Measurements from ENCODE around the gene ITGB6. TPM values are rescaled to one million over a fixed set of nuclear protein-coding genes. Genes with fewer than 3 reads are reported as not detected.
A peak's percentile ranks its signal among the peaks of the same experiment; 100 is the strongest.

ITGB6 gene
- total RNA-seq, 1 experiment from 2014 or later = not detected

GRCh38 chr2:160063879-160064612, 136.0 kb downstream of the ITGB6 start:
- in situ Hi-C loops (cut with HindIII; ENCODE audit: low sequenced_read_pairs) = no loop called here
- DNase-seq (ENCODE audit: low spot score) = peak; percentile 91

GRCh38 chr2:160063271-160063670, 136.8 kb downstream of the ITGB6 start:
- in situ Hi-C loops (cut with HindIII; ENCODE audit: low sequenced_read_pairs) = no loop called here

DNA sequence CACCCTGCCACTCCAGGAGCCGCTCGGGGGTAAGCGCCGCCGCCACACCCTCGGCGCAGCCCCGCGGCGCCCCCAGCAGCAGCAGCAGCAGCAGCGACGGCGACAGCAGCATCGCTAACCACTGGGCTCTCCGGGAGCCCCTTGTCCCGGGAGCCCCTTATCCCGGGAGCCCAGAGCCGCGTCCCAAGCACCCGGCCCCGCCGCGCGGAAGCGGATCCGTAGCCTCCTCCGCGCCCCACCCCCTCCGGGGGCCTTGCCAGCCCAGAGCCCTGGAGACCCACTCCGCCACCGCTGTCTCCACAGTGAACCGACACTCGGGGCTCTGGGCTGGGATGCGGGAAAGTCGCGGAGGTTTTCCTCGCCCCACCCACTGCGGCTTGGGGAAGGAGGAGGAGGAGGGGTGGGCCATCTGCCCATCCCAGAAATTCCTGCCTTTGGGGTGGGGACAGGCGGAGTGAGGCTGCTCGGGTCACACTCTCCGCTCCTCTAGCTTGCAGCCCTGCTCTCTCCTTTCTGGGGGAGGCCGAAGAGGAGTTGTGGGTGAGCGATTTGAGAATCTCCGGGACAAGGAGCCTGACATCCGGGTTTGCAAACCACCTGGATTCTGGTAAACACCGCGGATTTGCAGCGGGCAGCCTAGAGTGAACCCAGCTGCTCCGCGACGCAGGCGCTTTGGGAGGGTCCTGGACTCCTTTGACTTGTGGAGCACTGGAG, 137.6 kb downstream of the ITGB6 start, which contains the start of gene PLA2R1:
Gene PLA2R1, minus strand, starts transcription at position 324 of the 714 bp plus-strand sequence. Its CDS starts 212 bp downstream, at position 112.
- peak; percentile 80 for DNase-seq (ENCODE audit: low spot score)
- in situ Hi-C loops (cut with HindIII; ENCODE audit: low sequenced_read_pairs) = no loop called here

More at GRCh38 chr2:160063271-160063670, 136.8 kb downstream of the ITGB6 start:
- DNase-seq (ENCODE audit: low spot score) = peak; percentile 49

DNA sequence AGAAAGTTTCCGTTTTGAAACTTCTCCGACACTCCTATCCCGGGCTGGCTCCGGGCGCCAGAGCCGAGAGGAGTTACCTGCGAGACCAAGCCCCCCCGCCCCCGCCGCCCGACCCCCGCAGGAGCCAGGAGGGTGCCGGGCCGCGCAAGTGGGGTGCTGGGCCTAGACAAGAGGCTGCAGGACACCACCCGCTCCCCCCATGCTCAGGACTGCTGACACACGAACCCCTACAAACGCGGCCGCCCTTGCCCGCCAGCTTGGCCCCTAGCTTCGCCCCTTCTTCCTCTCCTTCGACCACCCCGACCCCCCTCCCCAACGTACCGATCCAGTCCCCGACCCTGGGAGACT, 138.2 kb downstream of the ITGB6 start:
- DNase-seq (ENCODE audit: low spot score) = peak; percentile 16
- in situ Hi-C loops (cut with HindIII; ENCODE audit: low sequenced_read_pairs) = no loop called here

- no peak for DNase-seq (ENCODE audit: low spot score)
- in situ Hi-C loops (cut with HindIII; ENCODE audit: low sequenced_read_pairs) = no loop called here
These were observed 138.5 kb downstream of the ITGB6 start for GRCh38 chr2:160061533-160061932.

DNA sequence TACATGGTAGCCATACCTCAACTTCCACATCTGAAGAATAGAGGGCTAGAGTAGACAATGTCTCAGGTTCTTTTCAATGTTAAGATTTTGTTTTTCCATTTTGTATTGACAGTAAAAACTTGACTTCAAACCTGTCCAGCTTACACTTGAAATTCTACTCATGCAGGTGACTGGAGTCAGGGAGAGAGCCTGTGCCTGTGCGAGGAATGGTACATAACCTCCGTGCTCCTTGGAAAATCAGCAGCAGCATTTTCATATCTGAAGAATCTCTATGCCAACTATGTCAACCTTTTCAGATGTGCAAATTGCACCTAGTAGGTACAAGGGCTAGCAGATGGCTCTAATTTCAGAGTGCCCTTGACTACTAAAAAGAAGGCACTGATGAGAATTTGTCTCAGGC, 139.8 kb downstream of the ITGB6 start:
- DNase-seq (ENCODE audit: low spot score) = no peak
- in situ Hi-C loops (cut with HindIII; ENCODE audit: low sequenced_read_pairs) = no loop called here

GRCh38 chr2:160057356-160057755, 142.7 kb downstream of the ITGB6 start:
- no peak for DNase-seq (ENCODE audit: low spot score)
- in situ Hi-C loops (cut with HindIII; ENCODE audit: low sequenced_read_pairs) = no loop called here

DNA sequence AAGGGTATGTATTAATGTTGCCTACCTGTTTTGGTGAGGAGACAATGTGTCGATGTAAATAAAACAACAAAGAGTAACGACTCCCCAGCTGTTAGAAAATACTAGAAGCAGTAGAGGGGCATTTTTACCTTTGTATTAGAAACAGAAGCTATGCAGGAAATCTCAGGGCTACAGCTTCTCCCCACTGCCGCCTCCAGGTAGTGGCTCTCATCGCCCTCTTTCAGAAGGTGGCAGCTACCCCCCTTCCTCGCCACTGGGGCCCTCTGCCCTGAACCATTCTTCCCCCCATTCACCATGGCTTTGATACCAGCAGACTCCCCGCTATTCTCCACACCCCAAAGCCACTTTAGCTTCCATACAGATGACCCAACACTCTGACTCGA, 144.4 kb downstream of the ITGB6 start:
- no peak for DNase-seq (ENCODE audit: low spot score)
- in situ Hi-C loops (cut with HindIII; ENCODE audit: low sequenced_read_pairs) = no loop called here

GRCh38 chr2:160054984-160055725, 144.9 kb downstream of the ITGB6 start:
- peak; percentile 12 for DNase-seq (ENCODE audit: low spot score)
- in situ Hi-C loops (cut with HindIII; ENCODE audit: low sequenced_read_pairs) = no loop called here

DNA sequence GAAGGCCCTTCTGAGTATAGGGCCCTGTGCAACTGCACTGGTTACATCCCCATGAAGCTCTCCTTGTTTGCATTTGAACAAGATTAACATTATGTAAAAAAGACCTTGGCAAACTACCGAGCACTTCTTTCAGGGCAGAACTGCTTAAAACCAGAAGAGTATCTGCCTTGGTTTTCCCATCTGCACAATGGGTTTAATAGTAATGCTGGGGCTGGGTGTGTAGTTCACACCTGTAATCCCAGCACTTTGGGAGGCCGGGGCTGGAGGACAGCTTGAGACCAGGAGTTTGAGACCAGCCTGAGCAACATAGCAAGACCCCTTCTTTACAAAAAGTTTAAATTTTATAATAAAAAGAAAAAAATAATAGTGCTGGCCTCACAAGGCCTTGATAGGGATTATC, 146.1 kb downstream of the ITGB6 start:
- in situ Hi-C loops (cut with HindIII; ENCODE audit: low sequenced_read_pairs) = no loop called here
- no peak for DNase-seq (ENCODE audit: low spot score)

GRCh38 chr2:160052531-160052930, 147.5 kb downstream of the ITGB6 start:
- peak; percentile 15 for DNase-seq (ENCODE audit: low spot score)
- in situ Hi-C loops (cut with HindIII; ENCODE audit: low sequenced_read_pairs) = no loop called here

DNA sequence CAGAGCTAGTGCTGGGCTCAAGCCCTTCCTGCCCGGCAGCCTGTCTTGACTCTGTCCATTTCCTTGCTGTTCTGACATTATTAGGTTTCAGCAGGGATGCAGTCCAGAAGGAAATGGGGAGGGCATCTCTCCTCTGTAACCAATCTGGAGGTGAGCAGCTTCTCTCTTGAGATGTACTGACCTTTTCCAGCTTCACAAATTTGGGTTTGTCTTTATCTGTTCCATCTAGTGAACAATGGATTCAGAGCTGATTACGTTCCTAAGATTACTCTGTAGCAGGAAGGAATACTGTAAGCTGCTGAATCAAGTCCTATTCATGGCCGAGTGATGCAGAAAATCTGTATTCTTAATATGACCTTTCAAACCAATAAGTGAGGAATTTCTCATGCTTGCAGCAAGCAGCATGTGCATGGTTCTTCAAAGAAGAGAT, 148.7 kb downstream of the ITGB6 start:
- DNase-seq (ENCODE audit: low spot score) = peak; percentile 70
- in situ Hi-C loops (cut with HindIII; ENCODE audit: low sequenced_read_pairs) = no loop called here

- no peak for DNase-seq (ENCODE audit: low spot score)
- in situ Hi-C loops (cut with HindIII; ENCODE audit: low sequenced_read_pairs) = no loop called here
These were observed 149.9 kb downstream of the ITGB6 start for GRCh38 chr2:160050147-160050546.

Other genes with a start within 250 kb of the ITGB6 start
- gene PLA2R1, start 137.7 kb downstream of the ITGB6 start, total RNA-seq (2014; rRNA removed; shearing (Covaris generic)) = not detected in 2 replicates